Measurements from ENCODE around the gene COMMD3.
"Not testable (repeated sequence)": the region's sequence is repeated elsewhere in the genome, so short reads cannot be mapped to it uniquely, and the experiment has no call there.

The COMMD3 gene

DNA sequence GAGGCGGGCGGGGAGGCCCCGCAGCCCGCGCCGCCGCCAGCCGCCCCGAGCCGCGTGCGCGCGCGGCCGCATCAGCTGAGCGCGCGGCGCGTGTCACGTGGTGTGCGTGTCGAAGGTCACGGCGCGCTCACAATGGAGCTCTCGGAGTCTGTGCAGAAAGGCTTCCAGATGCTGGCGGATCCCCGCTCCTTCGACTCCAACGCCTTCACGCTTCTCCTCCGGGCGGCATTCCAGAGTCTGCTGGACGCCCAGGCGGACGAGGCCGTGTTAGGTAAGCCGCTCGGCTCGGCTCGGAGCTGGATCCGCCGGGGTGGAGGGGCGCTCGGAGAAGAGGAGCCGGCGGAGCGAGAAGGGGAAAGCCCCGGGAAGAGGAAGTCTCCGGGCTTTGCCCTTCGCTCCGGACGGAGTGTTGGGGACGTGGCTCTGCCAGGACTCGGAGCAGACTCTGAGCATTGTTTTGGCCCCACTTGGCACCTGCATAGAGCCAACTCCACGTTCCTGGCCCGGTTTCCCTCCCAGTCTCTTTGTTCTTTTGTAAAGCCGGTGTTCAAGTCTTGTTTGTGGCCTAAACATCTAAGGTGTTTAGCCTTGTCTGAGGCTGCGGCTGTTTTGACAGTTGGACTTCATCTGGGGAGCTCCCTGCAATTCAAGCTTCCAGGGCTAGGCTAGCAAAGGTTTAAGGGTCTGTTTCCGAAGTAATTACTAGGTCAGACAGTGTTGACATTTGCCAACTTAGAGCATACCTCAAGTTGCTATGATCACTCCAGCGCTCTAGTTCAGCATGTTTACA lies at the start of gene COMMD3:
Gene COMMD3 (plus strand): TSS at position 103 of the 790 bp plus-strand sequence. CDS start 30 bp downstream, at position 133.
- DNase-seq (ENCODE audit: low read depth in 3 of 3) = peak; percentile 56 to 67 (median 66)

DNA sequence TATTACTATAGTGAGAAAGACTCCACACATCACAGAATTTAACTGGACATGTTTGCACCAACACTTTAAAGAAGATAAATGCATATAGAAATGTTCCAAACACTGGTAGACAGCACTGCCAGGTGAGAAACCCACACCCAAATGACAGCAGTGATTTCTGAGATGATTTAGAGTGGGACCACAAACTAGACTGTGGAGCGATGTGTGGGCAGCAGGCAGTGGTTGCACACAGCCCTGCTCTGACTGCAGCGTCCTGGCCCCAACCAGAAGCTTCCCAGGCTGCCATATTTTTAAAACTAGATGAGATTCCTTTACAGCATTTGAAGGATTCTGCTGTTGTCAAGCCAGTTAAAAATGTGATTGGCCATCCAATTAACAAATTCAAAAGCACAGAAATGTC lies 47.7 kb upstream of the COMMD3 start:
- DNase-seq (ENCODE audit: low read depth in 3 of 3) = no peak

DNA sequence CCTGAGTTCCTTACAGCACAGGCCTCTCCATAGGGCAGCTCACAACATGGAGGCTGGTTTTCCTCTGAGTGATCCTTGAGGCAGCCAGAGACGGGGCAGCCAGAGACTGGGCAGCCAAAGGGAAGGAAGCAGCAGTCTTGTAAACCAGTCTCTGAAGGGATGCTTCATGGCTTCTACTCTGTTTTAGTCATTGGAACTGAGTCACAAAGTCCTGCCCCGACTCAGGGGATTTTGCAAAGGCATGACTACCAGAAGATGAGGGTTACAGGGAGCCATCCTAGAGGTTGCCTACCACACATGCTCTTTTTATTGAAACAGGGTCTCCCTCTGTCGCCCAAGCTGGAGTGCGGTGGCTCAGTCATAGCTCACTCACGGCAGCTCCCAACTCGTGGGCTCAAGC lies 44.4 kb upstream of the COMMD3 start:
- no peak for DNase-seq (ENCODE audit: low read depth in 3 of 3)

DNA sequence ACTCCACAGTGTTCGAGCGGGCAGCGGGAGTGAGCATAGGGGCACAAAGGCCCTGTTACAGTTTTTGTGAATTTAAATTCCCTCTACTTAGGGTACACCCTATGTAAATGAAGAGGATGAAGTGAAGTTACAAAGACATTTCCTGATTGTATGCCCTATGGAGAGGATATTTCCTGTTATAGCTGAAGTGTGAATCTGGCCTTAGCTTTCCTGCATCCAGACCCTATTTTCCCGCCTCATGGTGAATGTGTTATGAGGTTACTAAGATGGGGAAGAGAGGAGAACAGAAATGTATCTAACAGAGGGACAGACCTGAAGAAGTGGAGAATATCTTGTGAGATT lies 37.8 kb upstream of the COMMD3 start:
- DNase-seq (ENCODE audit: low read depth in 3 of 3) = no peak

DNA sequence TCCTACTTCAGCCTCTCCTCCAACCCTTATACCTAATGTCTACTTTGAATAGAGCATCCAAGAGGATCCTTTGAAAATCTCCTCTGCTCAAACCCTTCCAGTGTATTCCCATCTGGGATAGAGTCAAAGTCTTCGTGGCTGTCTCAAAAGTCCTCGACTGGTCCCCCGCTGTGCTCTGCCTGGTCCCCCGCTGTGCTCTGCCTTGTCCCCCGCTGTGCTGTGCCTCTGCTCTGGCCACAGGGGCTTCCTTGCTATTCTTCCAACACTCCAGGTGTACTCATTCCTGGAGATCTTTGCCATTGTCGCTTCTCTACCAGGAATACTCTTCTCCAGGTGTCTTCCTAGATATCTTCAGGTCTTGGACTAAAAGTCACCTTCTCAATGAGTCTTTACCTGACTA lies 36.1 kb upstream of the COMMD3 start:
- no peak for DNase-seq (ENCODE audit: low read depth in 3 of 3)

DNA sequence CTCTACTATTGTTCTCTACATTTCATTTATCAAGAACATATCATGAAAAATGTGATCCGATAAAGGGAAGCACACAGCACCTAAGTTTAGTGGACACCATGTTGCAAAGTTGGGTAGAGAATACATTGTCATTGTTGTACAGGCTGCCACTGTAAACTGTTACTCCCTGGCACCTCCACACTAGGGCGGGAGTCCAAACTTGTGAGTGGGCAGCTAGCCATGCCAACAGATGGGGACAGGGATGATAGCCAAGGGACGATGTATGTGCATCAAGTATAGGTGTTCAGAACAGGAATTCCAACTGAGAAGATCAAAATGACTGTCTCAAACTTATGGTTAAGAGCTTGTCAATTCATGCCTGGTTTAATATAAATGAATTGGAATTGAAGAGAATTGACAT lies 31.1 kb upstream of the COMMD3 start:
- no peak for DNase-seq (ENCODE audit: low read depth in 3 of 3)

DNA sequence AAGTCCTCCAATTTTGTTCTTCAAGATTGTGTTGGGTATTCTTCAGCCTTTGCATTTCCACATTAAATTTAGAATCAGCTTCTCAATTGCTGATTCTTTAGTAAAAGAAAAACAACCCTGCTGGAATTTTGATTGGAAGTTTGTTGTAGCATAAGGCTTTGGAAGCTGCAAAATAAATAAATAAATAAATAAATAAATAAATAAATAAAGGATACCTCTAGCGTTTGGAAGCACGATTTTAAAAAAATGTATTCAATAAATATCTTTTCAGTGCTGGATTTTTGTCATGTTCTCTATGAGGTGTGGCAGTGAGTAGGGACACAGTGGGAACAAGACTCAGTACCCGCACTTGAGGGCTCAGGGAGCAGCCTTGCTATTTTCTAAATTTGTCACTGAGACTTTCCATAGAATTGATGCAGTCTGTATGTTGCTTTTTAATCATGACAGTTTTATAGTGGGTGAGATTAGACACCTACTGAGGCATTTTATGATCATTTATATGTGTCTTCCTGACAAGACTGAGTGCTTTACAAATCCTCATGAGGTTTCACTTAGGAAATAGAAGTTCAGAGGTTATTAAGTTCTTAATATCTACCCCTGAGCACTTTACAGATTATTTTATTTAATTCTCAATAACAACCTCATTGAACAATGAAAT lies 22.3 kb upstream of the COMMD3 start:
- no peak for DNase-seq (ENCODE audit: low read depth in 3 of 3)

DNA sequence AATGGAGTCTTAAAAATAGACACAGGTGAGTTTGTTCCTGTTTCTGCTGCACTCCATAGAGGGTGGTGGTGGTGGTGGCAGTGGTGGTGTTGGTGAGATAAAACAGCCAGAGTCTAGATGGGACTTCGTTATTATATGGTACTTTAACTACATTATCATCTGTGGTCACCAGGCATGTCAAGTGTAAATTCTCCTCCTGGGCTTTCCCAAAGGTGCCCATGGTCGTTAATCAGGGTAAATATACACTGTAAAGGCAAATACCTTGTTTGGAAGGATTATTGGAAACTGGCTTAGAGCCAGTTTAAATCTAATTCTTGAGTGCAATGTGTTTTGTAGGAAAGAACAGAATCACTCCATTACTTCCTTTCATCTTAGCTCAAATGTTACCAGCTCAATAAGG lies 21.5 kb upstream of the COMMD3 start:
- no peak for DNase-seq (ENCODE audit: low read depth in 3 of 3)

DNA sequence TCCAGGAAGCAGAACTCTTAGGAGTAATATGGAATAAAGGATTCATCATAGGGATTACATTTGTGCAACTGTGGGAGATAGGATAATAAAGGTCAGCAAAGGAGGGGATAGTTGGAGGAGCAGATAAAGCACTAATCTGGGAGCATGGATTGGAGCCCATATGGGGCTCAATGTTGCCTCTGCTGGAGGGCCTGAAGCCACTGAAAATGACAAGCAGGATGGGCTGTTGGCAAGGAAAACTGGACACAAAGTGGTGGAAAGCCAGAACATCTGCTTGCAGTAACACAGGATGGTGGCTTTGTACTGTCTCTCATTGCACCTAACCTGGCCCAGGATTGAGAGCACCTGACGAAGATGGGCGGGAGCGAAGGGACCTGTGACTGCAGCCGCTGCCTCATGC lies 15.0 kb upstream of the COMMD3 start:
- no peak for DNase-seq (ENCODE audit: low read depth in 3 of 3)

DNA sequence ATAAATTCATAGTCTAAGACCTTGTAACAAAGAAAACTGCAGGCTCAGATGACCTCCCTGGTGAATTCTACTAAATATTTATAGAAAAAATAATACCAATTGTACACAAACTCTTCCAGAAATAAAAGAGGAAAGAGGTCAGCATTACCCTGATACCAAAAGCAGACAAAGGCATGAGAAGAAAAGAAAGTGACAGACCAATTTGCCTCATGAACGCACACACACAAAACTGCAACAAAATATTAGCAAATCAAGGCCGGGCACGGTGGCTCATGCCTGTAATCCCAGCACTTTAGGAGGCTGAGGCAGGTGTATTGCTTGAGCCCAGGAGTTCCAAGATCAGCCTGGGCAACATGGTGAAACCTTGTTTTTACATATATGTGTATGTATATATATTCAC lies 12.7 kb upstream of the COMMD3 start:
- no peak for DNase-seq (ENCODE audit: low read depth in 3 of 3)

DNA sequence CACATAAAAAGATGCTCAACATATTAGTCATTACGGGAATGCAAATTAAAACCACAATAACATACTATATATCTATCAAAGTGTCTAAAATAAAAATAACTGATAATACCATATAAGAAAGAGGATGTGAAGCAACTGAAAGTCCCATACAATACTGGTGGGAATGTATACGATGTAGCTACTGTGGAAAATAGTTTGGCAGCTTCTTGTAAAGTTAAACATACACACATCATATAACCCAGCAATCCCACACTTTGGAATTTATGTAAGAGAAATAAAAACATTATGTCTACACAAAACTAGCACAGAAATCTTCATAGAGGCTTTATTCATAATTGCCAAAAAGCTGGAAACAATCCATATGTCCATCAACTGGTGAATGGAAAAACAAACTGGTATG lies 10.5 kb upstream of the COMMD3 start:
- no peak for DNase-seq (ENCODE audit: low read depth in 3 of 3)

DNA sequence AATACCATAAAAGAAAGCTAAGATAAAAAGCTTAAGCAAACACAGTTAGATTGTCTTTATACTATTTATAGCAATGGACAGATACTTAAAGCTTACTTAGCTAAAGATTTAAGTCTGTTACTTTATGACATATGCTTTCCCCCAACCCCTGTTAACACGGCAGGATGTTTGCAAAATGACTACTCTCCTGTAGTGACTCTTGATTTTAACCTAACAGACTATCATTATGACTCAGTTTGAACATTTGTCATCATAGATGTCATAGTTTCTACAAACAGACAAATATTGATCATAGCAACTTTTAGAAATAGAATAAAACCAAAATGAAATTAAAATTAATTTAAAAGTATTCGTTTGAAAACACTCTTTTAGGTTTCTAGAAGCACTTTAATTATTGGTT lies 7.8 kb upstream of the COMMD3 start:
- DNase-seq (ENCODE audit: low read depth in 3 of 3) = no peak

DNA sequence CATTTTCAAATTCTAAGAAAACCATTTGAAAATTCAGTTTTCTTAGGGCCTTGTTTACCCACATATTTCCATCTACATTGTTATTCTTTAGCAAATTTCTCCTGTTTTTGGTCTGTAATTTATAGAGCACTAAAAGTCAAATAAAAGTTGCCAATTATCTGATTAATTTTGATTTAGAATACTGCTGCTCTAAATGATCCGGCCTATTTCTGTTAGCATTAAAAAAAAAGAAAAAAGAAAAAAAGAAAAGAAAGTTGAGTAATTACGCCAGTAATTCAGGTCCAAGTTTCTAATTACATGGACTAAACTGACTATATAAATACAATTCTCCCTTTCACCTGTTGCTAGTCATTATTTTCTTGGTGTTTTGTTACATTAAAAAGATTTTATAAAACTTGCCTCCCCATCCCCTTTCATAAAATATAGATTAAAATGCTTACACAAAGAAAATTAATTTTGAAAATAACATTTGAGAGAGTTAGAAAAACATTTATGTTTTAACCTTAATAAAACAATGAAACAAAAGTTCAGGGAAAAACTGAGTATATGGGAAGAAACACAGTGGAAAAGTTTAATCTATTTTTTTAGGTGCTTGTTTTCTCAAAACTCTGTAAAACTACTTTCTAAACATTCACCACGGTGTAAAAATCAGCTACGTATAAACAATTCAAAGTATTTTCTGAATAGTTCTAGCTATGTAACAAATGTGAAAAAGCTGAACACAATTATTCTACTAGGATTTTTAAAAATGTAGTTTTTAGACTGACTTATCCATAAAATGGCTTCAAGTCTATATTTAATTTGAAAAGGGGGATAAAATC lies 6.8 kb upstream of the COMMD3 start:
- no peak for DNase-seq (ENCODE audit: low read depth in 3 of 3)

DNA sequence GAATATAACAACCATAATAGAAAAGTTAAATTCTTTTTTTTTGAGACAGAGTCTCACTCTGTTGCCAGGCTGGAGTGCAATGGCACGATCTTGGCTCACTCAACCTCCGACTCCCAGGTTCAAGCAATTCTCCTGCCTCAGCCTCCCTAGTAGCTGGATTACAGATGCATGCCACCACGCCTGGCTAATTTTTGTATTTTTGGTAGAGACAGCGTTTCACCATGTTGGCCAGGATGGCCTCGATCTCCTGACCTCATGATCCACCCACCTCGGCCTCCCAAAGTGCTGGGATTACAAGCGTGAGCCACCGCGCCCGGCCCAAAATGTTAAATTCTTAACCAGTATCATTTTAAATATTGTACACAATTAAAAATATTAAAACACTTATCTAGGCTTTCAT lies 6.2 kb upstream of the COMMD3 start:
- not testable (repeated sequence) for DNase-seq (ENCODE audit: low read depth in 3 of 3)

DNA sequence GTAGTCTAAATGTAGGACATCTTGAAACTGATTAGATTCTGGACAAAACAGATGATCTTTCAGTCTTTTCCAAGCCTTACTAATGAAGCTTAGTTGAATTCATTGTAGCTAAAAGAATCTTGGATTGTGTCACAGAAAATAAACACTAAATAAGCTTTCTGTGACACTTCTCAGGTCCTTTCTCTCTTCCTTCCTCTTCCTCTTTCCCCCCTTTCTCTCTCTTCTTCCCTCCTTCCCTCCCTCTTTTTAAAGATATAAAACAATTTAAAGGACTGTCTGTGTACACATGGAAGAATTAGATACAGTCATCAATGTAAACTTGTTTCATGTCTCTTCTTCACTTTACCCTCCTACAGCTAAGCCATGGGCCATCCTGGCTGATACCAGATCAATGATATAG lies 5.3 kb upstream of the COMMD3 start:
- no peak for DNase-seq (ENCODE audit: low read depth in 3 of 3)

DNA sequence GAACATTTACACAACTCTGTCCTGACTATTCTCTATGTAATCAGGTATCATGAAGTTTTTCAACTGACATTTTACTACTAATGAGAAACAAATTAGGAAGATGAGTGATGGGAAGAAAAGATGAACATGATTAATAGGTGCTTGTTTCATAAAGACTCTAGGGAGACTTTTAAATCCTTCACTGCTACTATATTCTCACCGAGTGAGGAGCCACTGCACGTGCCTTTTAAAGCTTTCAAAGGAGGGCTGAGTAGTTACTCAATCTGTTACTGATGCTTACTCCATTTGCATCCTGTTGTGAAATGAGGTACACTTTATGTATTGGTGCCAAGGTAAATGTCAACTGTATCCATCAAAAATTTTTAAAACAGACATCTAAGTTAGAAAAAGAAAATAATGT lies 1.3 kb upstream of the COMMD3 start:
- no peak for DNase-seq (ENCODE audit: low read depth in 3 of 3)

DNA sequence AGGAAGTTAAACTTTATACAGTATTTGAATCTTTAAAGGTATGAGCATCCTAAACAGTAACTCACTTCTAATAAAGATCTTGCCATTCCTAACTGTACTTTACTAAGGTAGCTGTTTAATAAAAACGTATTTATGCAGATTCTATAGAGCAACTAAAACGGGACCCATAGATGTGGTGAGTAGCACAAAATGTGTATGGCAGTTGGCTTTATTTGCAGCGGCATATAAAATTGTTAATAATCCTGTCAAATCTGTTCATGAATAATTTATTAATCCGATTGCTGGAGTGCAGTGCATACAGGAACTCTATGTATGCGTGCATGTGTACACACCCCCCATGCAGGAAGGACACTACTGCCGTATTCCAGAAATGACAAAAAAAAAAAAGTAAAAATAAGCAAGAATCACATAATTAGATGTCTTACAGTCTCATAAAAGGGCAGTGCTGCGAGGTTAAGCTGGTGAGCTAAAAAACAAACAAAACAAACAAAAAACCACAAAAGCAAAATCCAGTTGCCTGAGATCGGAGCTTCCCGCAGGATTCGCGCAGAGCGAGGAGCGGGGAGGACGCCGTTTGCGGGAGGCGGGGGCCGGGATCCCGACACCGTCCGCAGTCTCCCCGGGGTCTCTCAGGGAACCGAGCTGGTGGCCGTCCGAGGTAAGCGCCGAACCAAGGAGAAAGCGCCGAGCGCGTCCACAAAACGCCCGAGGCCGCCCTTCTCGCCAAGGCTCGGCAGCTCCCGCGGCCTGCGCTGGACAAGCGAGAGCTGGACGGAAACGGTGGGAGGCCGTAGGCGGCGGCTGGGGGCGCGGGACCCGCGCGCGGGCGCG lies 518 bp upstream of the COMMD3 start:
- no peak for DNase-seq (ENCODE audit: low read depth in 3 of 3)

DNA sequence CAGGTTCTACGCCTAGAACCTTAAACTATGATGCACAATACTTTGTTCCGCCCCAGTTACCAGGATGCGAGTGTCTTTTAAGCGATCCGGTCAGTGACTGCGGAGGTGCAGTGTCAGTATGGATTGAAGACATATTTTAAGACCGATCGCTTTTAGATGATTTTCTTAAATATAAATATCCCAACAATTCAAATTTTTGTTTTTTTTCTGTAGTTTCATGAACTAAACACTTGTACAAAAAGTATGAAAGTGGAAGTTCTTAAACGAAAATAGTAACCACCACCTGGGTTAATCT lies 835 bp downstream of the COMMD3 start:
- no peak for DNase-seq (ENCODE audit: low read depth in 3 of 3)

DNA sequence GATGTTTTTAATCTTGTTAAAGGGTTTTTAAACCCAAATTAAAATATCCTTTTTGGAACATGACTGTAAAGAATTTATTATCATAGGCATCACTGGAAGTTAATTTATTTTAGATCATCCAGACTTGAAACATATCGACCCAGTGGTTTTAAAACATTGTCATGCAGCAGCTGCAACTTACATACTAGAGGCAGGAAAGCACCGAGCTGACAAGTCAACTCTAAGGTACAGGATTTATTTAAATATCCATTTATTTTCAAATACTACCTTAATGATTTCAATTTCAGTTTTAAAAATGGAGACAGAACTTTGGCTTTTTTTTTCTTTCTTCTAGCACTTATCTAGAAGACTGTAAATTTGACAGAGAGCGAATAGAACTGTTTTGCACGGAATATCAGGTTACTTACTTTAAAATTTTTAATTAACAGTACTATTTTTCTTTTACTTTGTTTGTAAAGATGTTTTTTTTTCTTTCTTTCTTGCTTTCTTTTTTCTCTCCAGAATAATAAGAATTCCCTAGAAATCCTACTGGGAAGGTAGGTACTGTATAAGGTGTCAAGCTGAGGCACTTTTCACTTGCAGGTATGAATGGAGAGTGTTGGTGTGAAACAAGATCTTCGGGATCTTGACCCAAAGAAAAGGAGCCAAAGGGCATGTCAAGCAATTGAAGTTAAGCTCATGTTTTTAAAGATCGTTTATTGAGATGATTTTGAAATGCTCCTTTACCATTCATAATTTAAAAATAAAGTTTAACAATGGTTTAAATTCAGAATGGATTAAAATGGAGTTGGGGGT lies 1.8 kb downstream of the COMMD3 start:
- DNase-seq (ENCODE audit: low read depth in 3 of 3) = no peak

DNA sequence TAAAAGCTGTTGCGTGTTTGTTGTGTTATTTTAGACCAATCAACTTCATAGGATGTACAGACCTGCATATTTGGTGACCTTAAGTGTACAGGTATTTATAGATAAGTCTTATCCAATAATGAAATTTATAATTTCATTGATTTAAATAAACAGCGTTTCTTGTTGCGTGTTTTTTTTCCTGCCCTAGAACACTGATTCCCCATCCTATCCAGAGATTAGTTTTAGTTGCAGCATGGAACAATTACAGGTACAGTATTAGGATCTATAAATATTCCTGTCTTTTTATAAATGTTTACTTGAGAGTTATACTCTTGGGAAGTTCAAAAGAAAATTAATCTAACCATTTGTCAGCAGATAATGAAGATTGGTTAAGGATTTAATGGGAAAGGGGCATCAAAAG lies 2.6 kb downstream of the COMMD3 start:
- DNase-seq (ENCODE audit: low read depth in 3 of 3) = no peak

DNA sequence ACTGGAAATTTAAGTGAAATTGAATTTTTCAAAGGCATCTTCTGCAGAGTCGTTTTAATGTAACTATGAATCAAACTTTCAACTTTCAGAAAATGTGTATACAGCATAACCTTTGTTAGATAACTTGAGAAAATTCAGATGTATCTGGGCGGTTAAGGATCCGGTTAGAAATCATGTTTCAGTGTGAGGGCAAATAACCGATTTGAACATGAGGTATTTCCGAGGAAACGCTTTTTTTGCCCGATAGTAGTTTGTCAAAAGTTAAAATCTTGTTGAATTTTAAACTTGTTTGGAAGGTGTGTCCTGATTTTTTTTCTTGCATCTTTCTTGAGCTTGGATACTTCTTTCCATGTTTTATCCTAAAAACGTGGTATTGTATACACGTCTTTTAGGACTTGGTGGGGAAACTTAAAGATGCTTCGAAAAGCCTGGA lies 3.4 kb downstream of the COMMD3 start:
- DNase-seq (ENCODE audit: low read depth in 3 of 3) = no peak

All from stimulated activated CD4-positive, alpha-beta T cell treated with anti-CD3 and anti-CD28 coated beads, TNF-alpha, amount 100 ng/mL, for 4 hours (primary cell).